G401 (cell line): ENCODE results near the gene LIG4. TPM values are rescaled to one million over a fixed set of nuclear protein-coding genes. Genes with fewer than 3 reads are reported as not detected.

Source experiments
- DNase-seq: peaks from one replicate; pipeline ENCODE4 v3.0.0-alpha.2; 2015; ENCODE audit warnings: low spot score
- in situ Hi-C: cut with HindIII; loops from 2 replicates; pipeline ENCODE4 v1.10.0; 2016; ENCODE audit warnings: low sequenced_read_pairs, mixed read lengths
- total RNA-seq: library from RNA; depleted of rRNA; stranded (reverse); fragments of >200 nt; shearing (Covaris generic); gene quantifications from 2 replicates; pipeline ENCODE4 v1.2.3, GENCODE V29; 2014; rRNA removed

Gene LIG4
- total RNA-seq, 1 experiment from 2014 or later: 5.9 TPM

DNA sequence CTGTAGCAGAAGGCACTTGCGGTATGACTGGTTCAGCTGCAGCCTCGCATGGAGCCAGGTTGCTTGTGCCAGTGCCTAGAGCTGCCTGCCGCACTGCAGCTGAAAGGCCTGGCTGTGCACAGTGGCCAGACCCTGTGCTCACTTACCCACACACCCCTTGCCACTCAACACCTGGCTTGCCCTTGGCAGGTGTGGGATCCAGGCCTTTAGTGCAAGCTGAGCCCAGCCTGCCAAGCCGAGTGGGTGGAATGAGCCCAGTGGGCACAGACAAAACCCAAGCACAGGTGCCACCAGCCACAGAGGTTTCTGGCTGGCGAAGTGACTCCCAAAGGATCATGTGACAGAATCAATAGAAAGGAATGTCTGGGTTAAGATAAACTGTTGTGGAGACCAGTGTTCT lies 19.5 kb downstream of the LIG4 start:
- in situ Hi-C loops: no loop called here
- DNase-seq: no peak

DNA sequence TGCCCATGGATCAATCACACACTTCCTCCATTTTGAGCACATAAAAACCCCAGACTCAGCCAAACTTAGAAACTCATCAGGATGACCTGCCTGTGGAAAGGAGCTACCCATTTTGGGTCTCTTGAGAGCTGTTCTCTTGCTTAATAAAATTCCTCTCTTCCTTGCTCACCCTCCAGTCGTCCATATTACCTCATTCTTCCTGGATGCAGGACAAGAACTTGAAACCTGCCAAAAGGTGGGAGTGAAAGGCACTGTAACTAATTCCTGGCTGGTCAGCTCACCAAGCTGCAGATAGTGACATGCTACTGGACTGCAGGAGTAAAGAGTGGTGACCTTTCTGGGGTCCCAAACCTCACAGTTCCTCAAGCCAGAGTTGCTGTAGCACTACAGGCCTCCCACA lies 20.2 kb downstream of the LIG4 start:
- DNase-seq: no peak
- in situ Hi-C loops: no loop called here

DNA sequence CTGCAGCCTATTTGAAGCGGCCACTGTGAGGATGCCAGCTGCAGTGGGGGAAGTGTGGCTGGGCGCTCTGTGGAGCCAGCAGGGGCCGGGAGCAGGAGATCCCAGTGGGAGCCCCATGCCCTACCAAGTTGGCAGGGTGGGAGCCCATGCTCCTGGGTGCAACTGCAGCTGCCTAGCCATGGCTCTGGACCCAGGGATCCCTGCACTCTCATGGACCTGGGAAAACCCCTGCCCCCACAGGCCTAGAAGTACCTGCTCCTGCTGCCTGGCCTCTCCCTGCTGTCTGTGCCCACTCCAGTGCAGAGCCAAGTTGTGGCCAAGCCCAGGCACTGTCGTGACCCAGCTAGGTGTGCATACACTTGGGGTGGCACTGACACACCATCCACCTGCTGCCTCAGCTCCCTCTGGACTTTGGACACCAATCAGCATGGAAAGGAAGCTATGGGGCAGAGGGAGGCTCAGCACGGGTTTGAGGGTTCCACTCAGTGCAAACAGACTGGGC lies 20.9 kb downstream of the LIG4 start:
- in situ Hi-C loops: no loop called here
- no peak for DNase-seq

DNA sequence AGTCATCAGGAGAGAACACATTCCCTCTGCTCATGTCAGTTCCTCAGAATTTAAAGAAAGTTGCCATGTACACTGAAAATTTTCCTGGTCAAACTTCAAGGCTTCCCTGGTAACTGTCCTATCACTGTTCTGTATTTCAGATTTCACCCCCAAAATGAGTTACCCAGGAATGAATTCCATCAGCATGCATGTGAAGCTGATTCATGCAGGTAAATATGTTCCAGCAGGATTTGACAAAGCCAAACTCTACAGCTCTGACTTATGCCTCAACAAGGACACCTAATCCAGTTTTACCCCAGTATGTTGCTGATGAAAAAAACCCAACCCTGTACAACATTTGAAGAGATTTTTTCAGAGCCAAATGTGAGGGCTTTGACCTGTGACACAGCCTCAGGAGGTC lies 21.5 kb downstream of the LIG4 start:
- in situ Hi-C loops: no loop called here
- DNase-seq: no peak

DNA sequence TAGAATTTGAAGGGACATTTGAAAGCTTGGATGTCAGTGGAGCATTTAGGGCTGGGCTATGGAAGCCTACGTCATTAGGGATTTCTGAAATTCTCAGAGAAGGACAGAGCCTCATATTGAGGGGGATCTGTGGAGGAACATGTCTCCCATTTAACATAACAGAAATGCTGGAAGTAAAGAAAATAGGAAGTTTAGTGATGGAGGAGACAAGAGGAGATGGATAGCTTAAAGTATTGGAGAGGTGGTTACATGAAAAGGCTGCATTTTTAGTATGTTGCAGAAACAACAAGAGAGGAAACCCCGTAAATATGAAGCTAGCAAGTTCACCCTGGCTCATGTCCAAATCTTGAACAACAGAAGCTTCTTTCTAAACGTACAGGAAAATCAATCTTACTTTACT lies 24.4 kb downstream of the LIG4 start:
- DNase-seq: no peak
- in situ Hi-C loops: no loop called here

DNA sequence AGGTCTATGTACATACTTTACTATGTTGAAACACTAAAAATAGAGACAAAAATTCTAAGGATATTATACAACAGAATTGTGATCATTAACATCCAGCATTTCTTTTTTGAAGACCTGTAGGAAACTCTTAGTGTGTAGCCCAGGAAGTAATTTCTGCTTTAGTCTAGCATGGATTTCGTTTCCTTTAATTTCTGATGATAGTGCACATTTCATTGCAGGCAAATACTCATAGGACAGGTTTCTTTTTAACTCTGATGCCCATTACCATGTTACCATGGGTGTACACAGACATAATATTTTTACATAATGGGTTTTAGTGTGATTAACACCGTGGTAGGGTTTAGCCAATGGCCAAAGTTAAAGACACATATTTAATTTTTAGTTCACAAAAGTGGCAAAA lies 27.1 kb downstream of the LIG4 start:
- DNase-seq: no peak
- in situ Hi-C loops: no loop called here

DNA sequence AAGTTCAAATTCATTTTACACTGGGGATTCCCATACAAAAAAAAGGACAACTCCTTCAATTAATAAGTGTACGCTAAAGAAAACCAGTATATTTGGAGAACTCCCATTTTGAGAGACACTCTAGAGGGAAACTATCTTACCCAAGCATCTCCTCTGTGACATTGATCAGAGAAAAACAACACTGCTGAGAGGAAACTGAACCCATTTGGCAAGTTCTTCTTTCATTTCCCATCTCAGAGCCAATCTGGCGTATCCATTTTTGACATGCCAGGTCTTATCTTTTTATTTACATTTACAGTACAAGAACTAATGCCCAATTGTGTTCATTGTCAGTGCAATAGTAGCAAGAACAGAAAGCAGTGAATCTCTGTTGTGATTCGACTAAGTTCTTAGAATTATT lies 30.1 kb downstream of the LIG4 start:
- in situ Hi-C loops: no loop called here
- no peak for DNase-seq

DNA sequence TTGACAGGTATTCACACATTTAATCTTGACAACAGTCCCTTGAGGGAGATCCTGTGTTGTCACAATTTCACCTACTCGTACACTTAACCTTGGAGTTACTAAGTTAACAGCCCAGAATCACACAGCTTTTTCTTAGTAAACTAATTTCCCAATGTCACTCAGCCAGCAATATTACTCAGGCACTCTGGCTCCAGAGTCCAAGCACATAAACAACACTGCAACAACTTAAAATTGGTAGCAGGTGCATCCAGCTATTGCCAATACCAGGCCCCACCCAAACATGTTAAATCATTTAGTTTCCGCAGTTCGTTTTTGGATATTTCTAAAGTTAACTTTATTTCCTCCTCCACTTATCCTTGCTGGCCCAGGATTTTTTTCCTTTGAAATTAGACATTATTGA lies 32.7 kb downstream of the LIG4 start:
- in situ Hi-C loops: no loop called here
- no peak for DNase-seq

DNA sequence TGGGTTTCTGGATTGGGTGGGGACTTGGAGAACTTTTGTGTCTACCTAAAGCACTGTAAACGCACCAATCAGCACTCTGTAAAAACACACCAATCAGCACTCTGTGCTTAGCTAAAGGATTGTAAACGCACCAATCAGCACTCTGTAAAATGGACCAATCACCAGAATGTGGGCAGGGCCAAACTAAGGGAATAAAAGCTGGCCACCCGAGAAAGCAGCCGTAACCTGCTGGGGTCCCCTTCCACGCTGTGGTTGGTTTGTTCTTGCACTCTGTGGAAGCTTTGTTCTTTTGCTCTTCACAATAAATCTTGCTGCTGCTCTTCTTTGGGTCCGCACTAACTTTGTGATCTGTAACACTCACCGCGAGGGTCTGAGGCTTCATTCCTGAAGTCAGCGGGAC lies 37.3 kb downstream of the LIG4 start:
- in situ Hi-C loops: no loop called here
- DNase-seq: no peak

DNA sequence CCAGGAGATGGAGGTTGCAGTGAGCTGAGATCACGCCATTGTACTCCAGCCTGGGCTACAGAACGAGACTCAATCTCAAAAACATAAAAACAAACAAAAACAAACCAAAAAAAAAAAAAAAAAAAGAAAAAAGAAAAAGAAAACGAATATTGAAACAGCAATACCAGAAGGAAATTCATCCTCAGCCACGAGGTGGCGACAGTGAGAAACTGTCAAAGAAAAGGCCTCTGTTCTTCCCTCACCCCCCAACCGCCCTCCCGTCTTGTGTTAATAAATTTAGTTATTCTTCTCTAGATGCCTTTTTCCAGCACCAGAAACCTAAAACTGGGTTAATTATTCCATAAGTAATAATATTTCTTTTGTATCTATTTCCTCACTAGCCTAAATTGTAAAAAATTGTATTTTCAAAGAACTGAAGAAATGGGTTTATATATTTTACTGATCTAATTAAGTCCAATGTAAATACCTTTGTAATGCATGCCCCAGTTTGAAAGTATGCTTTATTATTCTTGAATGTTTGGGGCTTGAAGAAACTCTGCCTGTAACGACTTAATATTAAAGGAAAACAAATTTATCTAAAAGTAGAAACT lies 38.6 kb downstream of the LIG4 start:
- in situ Hi-C loops: no loop called here
- DNase-seq: peak; percentile 6

DNA sequence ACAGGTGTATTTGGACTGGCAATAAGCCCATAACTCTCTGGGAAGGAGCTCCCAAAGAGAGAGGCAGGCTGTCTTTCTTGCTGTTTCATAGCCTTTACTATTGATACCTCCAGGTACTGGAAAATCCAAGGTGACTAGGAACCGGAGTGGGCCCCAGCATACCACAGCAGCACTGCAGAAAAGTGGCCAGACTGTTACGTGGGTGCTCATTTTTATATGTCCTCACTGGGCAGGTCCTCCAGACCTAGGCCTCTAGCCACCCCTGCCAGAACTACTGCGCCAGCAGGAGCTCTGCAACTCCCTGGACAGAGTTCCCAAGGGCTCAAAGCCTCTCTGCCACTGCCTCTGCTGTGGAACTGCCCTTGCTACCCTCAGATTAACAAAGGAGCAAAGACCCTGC lies 46.4 kb downstream of the LIG4 start:
- no peak for DNase-seq
- in situ Hi-C loops: no loop called here

DNA sequence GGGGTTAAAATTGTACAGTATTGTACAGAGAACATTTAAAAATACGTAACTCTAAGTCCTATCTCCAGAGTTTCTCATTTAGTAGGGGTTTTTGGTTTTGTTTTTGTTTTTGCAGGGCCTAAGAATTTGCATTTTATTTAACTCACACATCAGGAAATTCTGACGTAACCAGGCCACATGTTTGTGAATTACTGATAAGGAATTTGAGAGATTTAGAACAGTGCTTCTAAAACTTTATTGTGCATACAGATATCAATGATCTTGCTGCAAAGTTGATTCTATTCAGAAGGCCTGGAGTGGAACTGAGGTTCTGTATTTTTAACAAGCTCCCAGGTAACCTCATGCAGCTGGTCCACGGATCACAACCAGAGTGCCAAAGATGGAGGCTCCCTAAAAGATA lies 49.3 kb downstream of the LIG4 start:
- no peak for DNase-seq
- in situ Hi-C loops: no loop called here

DNA sequence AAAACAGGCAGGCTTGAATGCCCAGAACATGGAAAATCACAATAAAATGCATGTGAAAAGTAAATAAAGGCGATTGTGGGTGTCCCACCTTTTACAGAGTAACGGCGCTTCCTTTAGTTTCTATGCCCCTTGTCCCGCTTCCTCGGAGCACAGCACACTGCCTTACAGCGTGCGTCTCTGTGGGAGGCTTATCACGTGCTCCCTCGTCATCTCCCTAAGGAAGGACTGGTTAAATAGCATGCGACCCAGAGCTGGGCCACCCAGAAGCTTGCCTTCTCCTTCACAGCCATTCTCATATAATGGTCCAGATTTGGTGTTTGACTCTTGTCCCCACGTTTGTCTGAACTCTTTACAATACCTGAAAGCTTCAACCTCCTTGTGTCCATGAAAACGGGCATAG lies 56.6 kb downstream of the LIG4 start:
- in situ Hi-C loops: no loop called here
- no peak for DNase-seq

Other genes with a start within 250 kb of the LIG4 start
- 4.8 and 6.1 TPM in 2 replicates for gene ABHD13, start 2.9 kb upstream of the LIG4 start, total RNA-seq
- not detected in 2 replicates for gene TNFSF13B, start 54.2 kb upstream of the LIG4 start, total RNA-seq